ENCODE results near the gene WDR93. TPM values are rescaled to one million over a fixed set of nuclear protein-coding genes. Genes with fewer than 3 reads are reported as not detected.

The WDR93 gene
- total RNA-seq, 1 donor from 2014 or later, result not detected

- DNase-seq, result peak; percentile 91
- Histone ChIP-seq H3K36me3 (no peaks in the 10 kb centered on the region), H3K4me1 (peaks cover 18% of the 10 kb centered on the region), H3K4me3 (peak within 1 kb of the TSS; percentile 79), H3K9me3 (replicated peaks) (no peaks in the 10 kb centered on the region), H3K27me3 (ENCODE audit: low read depth) (peaks cover 39% of the 10 kb centered on the region), H3K27ac (replicated peaks) (peak within 1 kb of the TSS; percentile 56)
- intact Hi-C loops (cut with micrococcal nuclease), result no loop called here
- peak; percentile 84 for TF ChIP-seq CTCF (IDR thresholded peaks at IDR 0.05; ENCODE audit: borderline replicate concordance)
These were observed 60.2 kb downstream of the WDR93 start, which contains the start of gene MESP1 for GRCh38 chr15:89750560-89751542. Gene MESP1, minus strand, starts transcription at chr15:89751249. Its CDS starts 18 bp downstream, at chr15:89751231.

DNA sequence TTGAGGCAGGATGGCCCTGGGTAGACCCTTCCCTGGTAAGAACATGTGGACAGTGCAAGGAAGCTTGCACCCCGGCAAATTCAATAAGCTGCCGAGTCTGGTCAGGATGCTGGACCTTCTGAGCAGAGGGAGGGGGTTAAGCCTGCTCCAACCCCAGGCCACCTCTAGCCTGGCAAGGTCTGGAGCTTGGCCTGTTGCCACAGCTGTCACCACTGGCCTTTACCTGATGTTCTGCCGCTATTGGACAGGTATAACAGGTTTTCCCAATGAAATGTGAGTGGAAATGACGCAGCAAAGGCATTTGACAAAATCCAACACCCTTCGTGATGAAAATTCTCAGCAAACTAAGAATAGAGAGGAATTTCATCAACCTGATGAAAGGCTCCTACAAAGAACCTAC lies 61.1 kb downstream of the WDR93 start:
- Histone ChIP-seq H3K27me3 (ENCODE audit: low read depth) (peaks cover 33% of the 10 kb centered on the region), H3K27ac (replicated peaks) (no peak overlapping the region), H3K36me3 (no peaks in the 10 kb centered on the region), H3K9me3 (replicated peaks) (no peaks in the 10 kb centered on the region), H3K4me1 (peaks cover 18% of the 10 kb centered on the region), H3K4me3 (no peak overlapping the region)
- TF ChIP-seq CTCF (IDR thresholded peaks at IDR 0.05; ENCODE audit: borderline replicate concordance), result no peak
- DNase-seq, result no peak
- intact Hi-C loops (cut with micrococcal nuclease), result no loop called here

DNA sequence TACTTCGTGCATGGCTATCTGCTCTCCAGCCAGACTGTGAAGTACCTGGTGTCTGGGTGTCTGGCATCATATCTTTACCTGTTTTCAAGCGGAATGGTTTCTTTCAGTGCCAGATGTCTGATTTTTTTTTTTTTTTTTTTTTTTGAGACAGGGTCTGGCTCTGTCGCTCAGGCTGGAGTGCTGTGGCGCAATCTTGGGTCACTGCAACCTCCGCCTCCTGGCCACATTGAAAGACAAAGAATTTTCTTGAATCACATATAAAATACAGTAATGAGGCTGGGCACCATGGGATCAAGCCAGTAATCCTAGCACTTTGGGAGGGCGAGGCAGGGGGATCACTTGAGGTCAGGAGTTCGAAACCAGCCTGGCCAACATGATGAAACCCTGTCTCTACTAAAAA lies 63.2 kb downstream of the WDR93 start:
- DNase-seq, result no peak
- H3K4me3 ChIP-seq, result no peak overlapping the region
- H3K4me1 ChIP-seq, result peaks cover 18% of the 10 kb centered on the region
- no peak overlapping the region for H3K27ac ChIP-seq (replicated peaks)
- no peaks in the 10 kb centered on the region for H3K9me3 ChIP-seq (replicated peaks)
- TF ChIP-seq CTCF (IDR thresholded peaks at IDR 0.05; ENCODE audit: borderline replicate concordance), result no peak
- peaks cover 16% of the 10 kb centered on the region for H3K27me3 ChIP-seq (ENCODE audit: low read depth)
- intact Hi-C loops (cut with micrococcal nuclease), result no loop called here
- no peaks in the 10 kb centered on the region for H3K36me3 ChIP-seq

DNA sequence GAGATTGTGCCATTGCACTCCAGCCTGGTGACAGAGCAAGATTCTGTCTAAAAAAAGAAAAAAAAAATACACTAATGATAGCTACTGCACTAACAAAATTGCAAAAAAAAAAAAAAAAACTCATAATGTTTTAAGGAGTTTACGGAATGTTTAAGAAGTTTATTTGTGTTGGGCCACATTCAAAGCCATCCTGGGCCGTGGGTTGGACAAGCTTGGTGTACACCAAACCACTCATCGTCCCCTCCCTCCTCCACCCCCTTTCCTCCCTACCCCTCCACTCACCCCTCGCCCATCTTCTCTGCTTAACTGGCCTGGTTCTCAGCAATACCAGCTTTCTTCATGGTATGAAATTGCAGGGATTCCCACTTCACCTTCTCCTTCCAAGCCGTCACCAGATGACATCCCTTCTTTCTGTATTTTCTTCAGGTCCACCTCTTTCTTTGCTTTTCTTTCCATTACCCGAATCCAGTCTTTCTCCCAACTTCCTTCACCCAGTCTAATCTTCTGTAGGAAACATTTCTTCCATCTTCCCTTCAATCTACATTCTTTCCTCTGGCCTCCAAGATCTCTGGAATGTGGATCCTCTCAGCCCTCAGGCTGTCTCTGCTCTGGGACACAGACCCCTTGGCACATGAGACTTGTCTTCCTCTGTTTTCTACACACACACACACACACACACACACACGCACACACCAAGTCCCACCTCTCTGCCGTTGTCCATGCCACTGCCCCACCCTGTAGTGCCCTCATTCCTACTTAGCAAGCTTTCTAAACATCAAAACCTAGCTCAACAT lies 63.9 kb downstream of the WDR93 start:
- intact Hi-C loops (cut with micrococcal nuclease), result no loop called here
- no peak for DNase-seq
- no peaks in the 10 kb centered on the region for H3K9me3 ChIP-seq (replicated peaks)
- peaks cover 10% of the 10 kb centered on the region for H3K27me3 ChIP-seq (ENCODE audit: low read depth)
- TF ChIP-seq CTCF (IDR thresholded peaks at IDR 0.05; ENCODE audit: borderline replicate concordance), result no peak
- no peak overlapping the region for H3K4me3 ChIP-seq
- peaks cover 18% of the 10 kb centered on the region for H3K4me1 ChIP-seq
- H3K36me3 ChIP-seq, result no peaks in the 10 kb centered on the region
- H3K27ac ChIP-seq (replicated peaks), result no peak overlapping the region

GRCh38 chr15:89755701-89756100 lies 65.1 kb downstream of the WDR93 start:
- TF ChIP-seq CTCF (IDR thresholded peaks at IDR 0.05; ENCODE audit: borderline replicate concordance), result no peak
- Histone ChIP-seq H3K27me3 (ENCODE audit: low read depth) (no peaks in the 10 kb centered on the region), H3K9me3 (replicated peaks) (no peaks in the 10 kb centered on the region), H3K36me3 (no peaks in the 10 kb centered on the region), H3K27ac (replicated peaks) (no peak overlapping the region), H3K4me3 (no peak overlapping the region), H3K4me1 (peaks cover 8% of the 10 kb centered on the region)
- intact Hi-C loops (cut with micrococcal nuclease), result no loop called here
- DNase-seq, result no peak

Data from left ventricle myocardium inferior (tissue), 1 donor.